ENCODE measurements around the gene RNF157.
A peak's percentile ranks its signal among the peaks of the same experiment; 100 is the strongest.

RNF157 gene

GRCh38 chr17:76123749-76124581 is 116.3 kb downstream of the RNF157 start:
- no peak for DNase-seq (ENCODE audit: low read depth in 2 of 2)

GRCh38 chr17:76123191-76123499 is 117.1 kb downstream of the RNF157 start:
- DNase-seq (ENCODE audit: low read depth in 2 of 2) = no peak

DNA sequence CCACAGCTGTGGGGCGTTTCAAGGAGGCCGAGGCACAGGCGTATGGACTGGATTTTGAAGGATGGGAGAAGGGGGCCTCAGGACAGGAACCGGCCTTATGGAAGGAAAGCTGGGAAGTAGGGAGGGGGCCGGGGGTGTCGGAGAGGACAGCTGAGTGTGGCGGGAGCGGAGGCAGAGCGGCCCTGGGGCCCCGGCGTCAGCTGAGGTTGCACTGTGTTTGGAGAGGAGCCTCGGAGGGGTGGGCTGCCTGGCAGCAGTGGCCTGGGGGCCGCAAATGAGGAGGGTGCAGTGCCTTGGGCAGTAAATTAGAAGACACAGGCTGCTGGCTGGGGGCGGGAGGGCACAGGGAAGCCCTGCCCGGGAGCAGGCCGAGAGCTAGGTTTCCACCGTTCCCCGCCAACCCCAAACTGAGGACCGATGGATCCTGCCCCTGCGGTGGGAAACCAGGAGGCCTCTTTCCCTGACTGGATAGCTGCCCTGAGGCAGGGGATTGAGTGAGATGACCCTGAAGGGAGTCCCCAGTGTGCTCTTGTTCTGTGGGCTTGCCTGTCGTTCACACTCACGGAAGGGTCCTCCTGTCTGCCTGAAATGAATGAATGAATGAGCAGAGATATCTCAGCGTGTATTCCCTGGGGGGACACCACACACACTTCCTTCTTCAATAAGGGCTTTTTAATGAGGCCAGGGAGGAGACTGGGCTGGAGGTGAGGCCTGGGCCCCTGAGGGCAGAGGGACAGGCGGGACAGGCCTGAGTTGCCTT is 117.7 kb downstream of the RNF157 start:
- no peak for DNase-seq (ENCODE audit: low read depth in 2 of 2)

DNA sequence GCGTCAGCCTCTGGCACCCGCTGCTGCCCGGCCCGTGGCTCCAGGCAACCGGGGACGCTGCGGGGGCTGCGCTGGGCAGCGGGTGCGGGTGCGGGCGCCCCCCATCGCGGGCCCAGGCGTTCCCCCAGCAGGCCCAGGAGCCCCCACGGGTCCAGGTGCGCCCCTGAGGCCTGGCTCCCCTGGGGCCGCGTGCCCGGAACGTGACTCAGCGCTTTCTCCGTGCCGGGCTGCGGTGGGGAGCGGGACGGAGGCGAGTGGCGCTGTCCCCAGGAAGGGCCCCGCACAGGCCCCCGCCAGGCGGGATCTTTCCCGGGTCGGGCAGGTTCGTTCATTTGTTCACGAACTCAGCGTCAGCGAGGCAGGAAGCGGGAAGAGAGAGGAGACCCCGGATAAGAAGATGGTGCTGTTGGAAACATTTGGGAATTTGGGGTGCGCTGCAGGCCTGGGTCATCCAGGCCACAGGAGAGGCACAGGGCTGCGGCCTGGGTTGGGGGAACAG is 118.3 kb downstream of the RNF157 start:
- no peak for DNase-seq (ENCODE audit: low read depth in 2 of 2)

- DNase-seq (ENCODE audit: low read depth in 2 of 2) = no peak
These were observed 119.7 kb downstream of the RNF157 start for GRCh38 chr17:76120658-76121008.

GRCh38 chr17:76119409-76120371 is 120.6 kb downstream of the RNF157 start:
- DNase-seq (ENCODE audit: low read depth in 2 of 2) = no peak

GRCh38 chr17:76115138-76115754 is 125.0 kb downstream of the RNF157 start:
- no peak for DNase-seq (ENCODE audit: low read depth in 2 of 2)

DNA sequence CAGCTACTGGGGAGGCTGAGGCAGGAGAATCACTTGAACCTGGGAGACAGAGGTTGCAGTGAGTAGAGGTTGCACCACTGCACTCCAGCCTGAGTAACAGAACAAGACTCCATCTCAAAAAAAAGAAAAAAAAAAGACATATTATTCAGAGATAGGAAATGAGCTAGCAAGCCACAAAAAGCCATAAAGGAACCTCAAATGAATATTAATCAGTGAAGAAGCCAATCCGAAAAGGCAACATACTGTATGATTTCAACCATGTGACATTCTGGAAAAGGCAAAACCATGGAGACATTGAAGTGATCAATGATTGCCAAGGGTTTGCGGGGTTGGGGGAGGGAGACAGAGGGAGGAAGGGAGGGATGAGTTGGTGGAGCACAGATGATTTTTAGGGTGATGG is 128.3 kb downstream of the RNF157 start:
- no peak for DNase-seq (ENCODE audit: low read depth in 2 of 2)

DNA sequence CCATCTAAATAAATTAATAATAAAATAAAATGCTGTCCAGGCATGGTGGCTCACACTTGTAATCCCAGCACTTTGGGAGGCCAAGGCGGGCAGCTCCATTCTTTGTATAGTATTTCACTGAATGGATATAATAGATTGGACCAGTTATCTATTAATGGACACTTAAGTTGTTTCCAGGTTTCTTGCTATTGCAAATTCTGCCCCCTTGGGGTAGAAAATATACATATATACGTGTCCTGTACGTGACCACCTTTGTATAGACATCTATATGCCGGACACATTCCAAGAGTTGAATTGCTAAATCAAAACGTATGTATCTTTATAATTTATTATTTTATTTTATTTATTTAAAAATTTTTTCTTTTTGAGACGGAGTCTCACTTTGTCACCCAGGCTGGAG is 132.8 kb downstream of the RNF157 start:
- DNase-seq (ENCODE audit: low read depth in 2 of 2) = no peak

GRCh38 chr17:76106703-76107102 is 133.6 kb downstream of the RNF157 start:
- DNase-seq (ENCODE audit: low read depth in 2 of 2) = no peak

- DNase-seq (ENCODE audit: low read depth in 2 of 2) = no peak
These were observed 135.4 kb downstream of the RNF157 start for GRCh38 chr17:76104896-76105231.

- DNase-seq (ENCODE audit: low read depth in 2 of 2) = no peak
These were observed 136.0 kb downstream of the RNF157 start for GRCh38 chr17:76104140-76104895.

DNA sequence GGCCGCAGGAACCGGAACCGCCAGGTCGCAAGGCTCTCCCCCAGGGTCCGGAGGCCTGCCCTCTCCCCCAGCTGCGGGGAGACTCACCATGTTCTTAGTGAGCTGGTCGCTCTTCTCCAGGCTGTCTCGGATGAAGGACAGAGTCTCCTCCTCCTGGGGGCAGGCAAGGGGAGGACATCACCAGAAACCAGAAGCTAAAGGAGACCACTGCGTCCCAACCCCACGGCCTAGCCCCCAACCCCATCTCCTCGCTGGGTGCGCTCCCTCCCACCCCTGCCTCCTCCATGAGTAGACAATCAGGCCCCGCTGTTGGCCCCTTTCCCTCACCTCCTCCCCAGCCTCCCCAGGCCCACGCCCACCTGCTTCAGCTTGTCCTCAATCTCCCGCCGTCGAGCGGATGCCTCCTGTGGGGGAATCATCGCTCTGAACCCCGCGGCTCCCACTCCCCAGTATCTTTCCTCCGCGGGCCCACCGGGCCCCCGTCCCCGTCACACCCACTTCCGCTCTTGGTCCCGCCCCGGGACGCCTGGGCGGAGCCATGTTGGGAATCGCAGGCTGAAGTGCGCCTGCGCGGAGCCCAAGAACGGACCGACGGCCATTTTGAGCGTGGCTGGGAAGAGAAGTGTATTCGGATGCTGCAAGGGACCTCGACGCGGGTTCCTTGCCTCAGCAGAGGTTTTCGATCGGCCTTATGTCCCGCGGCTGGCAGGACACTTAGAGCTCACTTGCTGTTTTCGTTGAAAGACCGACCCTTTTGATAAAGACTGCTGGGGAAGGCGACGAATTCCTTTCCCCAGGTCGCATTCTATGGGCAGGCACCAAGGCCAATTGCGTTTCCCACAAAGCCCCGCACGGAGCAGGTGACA is 136.8 kb downstream of the RNF157 start, which contains the start of gene EXOC7:
Gene EXOC7, minus strand, starts transcription at position 514 of the 866 bp plus-strand sequence. Its CDS starts 95 bp downstream, at position 419.
- DNase-seq (ENCODE audit: low read depth in 2 of 2) = peak; percentile 88

- DNase-seq (ENCODE audit: low read depth in 2 of 2) = no peak
These were observed 137.4 kb downstream of the RNF157 start for GRCh38 chr17:76102944-76103273.

DNA sequence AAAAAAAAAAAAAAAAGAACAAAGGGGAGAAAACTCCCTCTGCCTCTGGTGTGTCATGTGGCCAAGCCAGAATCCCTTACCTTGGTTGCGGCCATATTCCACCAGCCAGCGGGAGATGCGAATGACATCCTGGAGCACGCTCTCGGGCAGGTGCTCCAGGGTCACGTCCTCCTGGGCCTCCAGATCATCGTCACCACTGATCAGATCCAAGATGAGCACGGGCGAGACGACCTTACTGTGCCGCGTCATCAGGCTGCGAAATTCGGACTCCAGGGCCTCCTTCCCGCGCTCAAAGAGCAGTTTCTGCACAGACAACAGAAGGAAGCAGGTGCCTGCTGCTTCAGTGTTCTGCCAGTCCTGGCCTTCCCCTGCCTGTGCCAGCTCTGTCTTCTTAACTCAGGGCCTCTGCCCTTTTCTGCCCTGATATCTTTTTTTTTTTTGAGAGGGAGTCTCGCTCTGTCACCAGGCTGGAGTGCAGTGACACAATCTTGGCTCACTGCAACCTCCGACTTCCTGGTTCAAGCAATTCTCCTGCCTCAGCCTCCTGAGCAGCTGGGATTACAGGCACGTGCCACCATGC is 142.5 kb downstream of the RNF157 start:
- no peak for DNase-seq (ENCODE audit: low read depth in 2 of 2)

- no peak for DNase-seq (ENCODE audit: low read depth in 2 of 2)
These were observed 144.3 kb downstream of the RNF157 start for GRCh38 chr17:76095943-76096342.

DNA sequence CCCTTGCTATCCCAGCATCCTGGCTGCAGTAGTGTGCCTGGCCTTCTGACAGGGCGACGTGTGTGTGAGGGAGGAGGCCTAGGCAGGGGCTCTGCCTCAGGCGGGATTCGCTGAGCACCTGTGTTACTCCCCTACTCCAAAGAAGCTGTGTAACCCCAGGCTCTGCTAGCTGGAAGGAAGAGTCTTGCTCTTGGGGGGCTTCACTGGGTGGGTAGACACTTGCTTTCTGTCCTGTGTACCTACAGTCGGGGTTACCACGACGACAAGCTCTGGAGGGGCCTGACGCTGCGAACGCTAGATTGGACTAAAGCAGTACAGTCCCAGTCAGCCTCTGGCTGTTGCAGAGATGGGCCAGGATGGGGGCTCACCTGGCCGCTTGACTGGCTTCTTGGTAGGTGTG is 146.2 kb downstream of the RNF157 start:
- no peak for DNase-seq (ENCODE audit: low read depth in 2 of 2)

DNA sequence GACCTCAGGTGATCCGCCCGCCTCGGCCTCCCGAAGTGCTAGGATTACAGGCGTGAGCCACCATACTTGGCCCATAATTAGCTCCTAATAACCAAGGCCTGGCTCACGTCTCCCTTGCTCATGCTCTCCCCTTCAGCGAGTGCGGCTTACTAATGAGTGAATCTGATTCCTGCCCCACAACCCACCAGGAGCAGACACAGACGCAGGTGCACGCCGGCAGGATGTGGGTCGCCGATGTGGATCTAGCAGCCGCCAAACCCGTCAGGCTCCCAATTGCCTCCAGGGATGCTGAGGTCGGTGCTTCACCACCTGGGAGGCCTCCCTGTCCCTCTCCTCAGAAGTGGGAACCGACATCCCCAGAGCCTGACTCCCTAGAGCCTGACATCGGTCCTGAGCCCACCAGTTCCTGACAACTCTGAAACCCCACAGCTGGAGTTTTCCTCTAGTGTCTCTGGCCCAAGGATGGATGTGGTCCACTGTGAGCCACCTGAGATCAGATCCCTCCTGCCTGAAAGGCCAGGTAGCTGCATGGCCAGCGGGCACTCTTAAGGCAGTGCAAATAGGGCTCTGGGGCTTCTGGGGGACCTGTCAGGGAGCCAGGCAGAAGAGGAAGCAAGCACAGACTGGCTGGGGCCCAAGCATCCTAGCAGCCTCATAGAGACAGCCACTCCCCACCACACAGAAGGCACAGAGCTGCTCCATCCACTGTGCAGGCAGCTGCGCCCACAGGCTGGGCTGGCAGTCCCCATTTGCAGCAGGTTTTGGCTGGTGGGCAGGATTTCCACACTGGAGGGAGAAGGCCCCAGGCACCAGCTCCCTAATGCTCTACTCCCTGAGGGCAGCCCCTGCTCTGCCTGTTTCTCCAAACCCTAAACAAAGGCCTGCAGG is 147.5 kb downstream of the RNF157 start:
- no peak for DNase-seq (ENCODE audit: low read depth in 2 of 2)
